HG03135 (cell line): ENCODE results near the gene SH3D19.
"Not testable (repeated sequence)": the region's sequence is repeated elsewhere in the genome, so short reads cannot be mapped to it uniquely, and the experiment has no call there.

Source experiments
- ATAC-seq: cut with Tn5 transposase; IDR thresholded peaks from one replicate; pipeline ENCODE4 v1.9.1; 2021; ENCODE audit warnings: mild to moderate bottlenecking, moderate library complexity; ENCODE audit not compliant: unreplicated experiment

The SH3D19 gene

DNA sequence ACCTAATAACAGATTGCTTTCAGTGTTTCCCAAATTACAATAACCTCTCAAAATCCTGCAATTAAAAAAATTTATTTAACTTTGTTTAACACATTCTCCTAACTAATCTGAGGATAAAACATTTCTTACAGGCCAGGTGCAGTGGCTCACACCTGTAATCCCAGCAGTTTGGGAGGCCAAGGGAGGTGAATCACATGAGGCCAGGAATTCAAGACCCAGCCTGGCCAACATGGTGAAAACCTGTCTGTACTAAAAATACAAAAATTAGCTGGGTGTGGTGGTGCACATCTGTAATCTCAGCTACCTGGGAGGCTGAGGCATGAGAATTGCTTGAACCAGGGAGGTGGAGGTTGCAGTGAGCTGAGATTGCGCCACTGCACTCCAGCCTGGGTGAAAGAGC, 90.0 kb downstream of the SH3D19 start:
- ATAC-seq = not testable (repeated sequence)

DNA sequence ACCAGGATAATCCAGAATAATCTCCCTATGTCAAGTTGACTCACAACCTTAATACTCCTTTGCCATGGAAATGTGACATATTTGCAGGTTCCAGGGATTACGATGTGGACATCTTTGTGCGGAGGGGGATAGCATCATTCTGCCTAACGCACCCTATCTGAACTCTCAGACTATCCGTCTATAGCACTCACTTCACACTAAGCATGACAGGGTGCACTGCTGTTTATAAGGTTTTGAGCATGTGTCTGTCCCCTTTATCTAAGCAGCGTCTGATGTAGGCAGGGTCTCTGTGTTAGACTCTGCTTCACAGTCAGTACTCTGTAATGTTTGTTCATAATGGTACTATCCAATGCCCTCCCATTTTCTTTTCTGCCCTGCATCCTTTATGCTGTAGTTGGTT, 91.8 kb downstream of the SH3D19 start:
- ATAC-seq = no peak

DNA sequence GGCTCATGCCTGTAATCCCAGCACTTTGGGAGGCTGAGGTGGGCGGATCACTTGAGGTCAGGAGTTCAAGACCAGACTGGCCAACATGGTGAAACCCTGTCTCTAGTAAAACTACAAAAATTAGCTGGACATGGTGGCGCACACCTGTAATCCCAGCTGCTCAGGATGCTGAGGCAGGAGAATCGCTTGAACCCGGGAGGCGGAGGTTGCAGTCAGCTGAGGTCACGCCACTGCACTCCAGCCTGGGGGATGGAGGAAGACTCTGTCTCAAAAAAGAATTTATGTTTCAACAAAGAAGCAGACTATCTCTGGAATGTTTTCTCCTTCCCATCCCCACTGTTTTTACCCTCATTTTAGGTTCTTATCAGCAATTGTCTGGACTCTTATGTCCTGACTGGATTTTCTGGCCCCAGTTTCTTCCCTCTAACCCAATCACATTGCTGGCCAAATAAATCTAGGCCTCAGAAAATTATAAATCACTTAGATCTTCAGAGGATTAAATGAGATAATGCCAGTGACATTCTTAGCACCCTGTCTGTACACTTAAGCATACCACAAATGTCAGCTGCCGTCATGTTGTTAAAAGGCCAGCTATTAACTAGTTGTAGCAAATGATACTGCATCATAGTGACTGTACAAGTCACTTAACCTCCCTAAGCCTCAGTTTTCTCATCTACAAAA, 93.3 kb downstream of the SH3D19 start:
- ATAC-seq = no peak

DNA sequence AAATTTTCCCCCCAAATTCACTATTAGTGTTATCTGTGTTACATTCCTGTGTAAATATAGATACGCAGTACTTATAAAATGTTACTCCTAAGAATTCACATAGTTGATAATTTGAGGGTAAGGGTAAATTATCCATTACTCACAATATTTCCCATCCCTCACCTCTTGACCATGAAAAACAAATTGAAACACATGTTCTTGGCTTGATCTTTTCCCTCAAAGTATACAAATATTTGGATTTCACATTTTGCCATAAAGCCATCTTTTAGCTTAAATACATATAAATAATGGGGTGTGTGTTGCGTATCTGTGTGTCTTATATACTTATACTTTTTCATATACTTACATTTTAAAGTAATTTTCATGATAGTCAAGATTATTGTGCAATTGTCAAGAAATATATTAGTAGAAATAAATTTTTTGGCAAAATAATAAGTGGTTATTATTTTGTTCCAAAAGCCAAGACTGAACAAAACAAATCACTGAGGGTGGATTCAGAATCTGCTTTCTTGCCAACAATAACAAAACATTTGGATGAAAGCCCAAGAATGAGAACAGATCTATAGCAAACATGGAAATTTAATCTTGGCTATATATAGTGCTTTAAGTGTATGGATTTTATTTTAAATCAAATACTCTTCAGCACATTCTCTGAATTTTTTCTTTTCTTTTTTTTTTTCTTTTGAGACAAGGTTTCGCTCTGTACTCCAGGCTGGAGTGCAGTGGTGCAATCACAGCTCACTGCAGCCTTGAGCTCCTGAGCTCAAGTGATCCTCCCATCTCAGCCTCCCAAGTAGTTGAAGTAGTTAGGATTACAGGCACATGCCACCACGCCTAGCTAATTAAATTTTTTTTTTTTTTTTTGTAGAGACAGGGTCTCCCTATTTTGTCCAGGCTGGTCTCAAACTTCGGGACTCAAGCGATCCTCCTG, 97.0 kb downstream of the SH3D19 start:
- no peak for ATAC-seq

DNA sequence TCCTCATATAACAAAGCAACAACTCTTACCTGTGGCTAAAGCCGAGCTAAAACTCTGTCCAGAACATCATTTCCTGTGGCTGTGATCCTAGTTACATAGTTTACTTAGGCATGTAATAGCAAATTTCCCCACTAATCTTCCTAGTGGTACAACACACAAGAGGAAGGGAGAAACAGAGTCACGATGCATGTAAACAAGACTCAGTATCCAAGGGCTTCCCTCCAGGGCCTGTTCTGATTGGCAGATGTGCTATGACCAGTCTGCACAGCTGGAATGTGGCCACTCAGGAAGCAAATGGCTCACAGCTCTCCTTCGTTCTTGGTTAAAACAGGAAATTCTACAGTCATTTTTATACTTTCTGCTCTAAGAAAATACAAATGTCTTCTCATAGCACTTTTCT, 97.7 kb downstream of the SH3D19 start:
- ATAC-seq = no peak

DNA sequence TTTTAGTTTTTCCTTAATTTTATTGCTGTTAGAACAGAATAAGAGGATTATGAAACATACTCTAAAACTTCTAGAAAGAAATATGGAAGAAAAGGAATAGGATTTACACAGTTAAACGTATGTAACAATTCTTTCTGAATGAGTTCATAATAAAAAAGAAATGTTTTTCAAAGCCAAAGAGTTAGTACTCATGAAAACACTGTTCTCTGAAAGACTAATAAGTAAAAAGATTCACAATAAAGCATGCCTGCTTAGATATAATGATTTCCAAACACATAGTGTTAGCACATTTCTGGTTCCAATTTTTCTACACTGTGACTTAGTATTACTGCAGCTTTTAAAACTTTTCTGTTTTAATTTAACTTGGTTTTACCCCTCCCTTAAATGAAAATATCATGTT, 98.2 kb downstream of the SH3D19 start:
- no peak for ATAC-seq

DNA sequence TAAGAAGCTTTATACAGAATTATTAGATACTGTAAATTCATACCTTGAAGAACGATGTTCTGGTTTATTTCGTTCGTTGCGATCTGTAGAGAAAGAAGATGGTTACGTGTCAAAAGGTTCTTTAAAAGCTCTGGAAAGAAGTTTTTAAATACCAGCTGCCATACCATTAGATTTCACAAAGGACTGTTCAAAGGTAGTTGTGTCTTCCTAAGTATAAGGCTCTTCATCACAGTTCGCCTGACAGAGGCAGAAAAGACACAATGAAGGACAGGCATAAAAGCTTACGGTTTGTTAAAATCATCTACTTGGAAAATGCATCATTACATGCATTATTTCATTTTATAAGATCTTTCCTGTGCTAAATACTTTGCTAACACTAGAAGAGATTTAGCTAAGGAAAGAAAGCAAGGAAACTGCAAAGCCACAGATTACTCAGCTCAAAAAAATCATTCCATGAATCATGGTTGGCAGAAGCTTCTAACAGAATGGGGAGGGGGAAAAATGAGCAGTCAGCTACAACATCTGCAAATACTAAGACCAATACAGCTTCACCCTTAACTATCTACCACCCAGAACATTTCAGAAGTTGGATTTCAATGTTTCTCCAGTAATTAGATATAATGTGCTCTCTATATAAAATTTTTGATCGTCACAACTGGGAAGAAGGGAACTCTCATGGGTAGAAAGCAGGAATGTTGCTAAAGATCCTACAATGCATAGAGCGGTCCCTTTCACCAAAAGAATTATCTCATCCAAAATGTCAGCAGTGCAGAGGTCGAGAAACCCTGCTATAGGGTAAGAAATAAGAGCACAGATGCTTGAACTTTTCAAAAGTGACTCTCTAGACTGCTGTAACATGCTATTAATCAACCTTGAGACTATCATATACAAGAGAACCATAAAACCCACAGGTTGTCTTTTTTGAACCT, 99.1 kb downstream of the SH3D19 start:
- ATAC-seq = no peak

DNA sequence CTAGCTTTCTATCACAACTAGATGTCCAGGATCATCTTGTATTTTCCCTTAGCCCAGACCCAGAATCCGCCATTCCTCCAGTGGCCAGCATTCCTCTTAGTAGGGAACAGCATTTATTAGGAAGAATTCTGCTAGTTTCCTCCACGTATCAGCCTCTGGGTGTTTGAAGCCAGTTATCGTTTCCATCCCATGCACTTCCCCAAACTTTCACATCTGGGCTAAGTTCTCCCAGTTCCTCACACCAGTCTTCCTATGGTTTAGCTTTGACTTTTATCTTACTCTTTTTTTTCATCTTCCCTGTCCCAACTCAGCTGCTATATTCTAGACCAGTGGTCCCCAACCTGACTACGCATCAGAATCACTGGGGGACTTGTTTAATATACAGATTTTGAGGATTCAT, 101.9 kb downstream of the SH3D19 start:
- ATAC-seq = no peak

DNA sequence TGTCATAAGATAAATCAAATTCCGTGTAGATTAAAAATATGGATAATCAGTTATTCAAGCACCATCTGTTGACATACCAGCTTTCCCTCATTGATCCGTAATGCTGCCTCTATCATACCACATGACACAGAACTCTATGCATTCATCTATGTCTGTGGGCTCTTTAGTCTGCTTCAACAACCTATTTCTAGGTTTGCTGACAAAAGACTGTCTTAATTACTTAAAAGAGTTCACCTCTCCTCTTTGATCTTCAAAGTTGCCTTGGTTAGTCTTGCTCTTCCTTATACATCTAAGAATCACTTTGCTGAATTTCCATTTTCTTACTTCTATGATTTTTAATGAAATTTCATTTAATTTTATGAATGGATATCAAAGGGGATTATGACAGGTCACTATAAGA, 105.5 kb downstream of the SH3D19 start:
- no peak for ATAC-seq

DNA sequence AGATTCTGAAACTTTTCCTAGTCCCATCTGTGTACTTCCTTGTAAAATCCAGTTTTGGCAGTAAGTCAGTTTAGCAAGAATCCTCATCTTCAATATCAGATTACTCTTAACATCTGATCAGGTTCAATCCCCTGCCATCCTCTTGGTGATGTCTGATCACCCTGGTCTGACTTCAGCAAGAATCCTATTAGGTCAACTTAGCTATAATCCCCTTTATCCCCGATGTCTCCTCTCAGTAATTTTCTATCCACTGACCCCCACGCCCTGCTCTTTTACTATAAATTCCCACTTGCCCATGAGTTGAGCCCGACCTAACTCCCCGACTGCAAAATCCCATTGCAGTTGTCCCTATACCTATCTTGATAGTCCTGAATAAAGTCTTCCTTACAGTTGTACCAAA, 106.3 kb downstream of the SH3D19 start:
- ATAC-seq = no peak

DNA sequence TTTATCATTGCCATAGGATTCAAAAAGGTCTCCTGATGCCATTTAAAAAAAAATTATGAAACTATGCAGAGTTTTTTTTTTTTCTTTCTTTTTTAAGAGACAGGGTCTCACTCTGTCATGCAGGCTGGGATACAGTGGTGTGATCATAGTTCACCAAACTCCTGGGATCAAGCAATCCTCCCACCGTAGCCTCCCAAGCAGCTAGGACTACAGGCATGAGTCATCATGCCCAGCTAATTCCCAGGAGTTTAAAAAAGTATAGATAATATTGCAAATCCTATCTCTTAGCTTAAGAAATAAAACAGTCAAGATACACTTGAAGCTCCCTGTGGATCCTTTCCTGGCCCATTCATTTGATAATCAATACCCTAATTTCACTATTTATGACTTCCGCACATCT, 107.1 kb downstream of the SH3D19 start:
- no peak for ATAC-seq

DNA sequence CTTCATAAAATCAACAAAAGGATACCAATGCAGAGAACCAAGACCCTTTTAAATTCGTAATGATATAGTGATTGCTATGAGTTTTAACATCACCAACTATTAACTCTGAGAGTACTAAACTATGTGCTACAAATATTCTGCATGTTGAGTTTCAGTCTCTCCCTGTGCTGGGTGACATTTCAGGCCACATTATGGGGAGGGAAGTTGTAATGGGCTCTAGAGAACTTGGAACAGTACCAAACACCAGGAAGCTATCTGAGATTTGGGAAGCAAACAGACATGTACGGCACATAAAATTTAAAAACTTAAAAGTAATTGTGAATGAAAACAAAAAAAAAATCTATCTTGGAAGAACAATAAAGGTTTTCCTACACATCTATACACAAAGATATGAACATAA, 108.1 kb downstream of the SH3D19 start:
- ATAC-seq = no peak

DNA sequence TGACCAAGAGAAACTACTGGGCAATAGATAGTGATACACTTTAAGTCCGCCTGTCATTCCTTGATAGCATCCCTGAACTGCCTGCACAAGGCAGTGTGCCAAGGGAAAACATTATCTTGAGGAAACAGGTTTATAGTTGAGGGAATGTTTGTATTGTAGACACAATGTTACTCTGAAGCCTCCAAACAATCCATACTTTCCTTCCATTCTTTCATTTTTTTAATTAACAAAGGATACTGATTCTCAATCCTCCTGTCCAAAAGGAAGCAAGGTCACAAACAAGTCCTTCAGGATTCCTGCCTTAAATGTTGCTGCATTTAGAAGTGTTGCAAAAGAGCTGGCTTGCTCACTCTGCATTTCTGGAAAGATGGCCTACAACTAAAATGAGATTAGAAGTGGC, 110.1 kb downstream of the SH3D19 start:
- no peak for ATAC-seq

DNA sequence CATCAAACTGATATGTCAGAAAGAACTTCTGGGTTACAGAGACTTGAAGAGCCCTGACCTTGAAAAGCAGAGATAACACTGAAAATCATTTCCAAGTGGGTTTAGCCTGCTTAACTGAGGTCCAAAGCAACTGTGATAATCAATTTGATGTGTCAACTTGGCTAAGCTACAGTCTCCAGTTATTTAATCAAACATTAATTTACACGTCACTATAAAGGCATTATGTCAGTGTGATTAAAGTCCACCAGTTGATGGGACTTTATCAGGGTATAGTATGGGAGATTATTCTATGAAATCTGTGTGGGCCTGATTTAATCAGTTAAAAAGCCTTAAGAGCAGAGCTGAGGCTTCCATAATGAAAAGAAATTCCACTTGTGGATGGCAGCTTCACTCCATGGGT, 117.5 kb downstream of the SH3D19 start:
- no peak for ATAC-seq

DNA sequence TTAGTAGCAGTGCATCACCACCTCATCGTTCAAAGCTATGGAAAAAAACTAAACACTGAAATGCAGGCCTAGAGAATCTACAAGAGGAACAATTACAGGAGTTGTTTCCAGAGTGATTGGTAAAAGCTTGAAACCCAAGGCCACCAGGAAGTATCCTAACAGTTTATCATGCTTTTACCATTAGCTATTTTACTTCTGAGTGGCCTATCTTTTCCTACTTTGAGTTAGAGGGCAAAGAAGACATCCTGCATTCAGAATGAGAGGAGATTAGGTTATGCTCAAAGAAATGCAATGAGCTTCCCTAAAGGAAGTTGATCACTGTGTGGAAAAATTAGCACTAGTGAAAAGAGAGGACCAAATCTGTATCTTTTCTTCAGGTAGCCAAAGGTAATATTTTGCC, 118.2 kb downstream of the SH3D19 start:
- no peak for ATAC-seq

DNA sequence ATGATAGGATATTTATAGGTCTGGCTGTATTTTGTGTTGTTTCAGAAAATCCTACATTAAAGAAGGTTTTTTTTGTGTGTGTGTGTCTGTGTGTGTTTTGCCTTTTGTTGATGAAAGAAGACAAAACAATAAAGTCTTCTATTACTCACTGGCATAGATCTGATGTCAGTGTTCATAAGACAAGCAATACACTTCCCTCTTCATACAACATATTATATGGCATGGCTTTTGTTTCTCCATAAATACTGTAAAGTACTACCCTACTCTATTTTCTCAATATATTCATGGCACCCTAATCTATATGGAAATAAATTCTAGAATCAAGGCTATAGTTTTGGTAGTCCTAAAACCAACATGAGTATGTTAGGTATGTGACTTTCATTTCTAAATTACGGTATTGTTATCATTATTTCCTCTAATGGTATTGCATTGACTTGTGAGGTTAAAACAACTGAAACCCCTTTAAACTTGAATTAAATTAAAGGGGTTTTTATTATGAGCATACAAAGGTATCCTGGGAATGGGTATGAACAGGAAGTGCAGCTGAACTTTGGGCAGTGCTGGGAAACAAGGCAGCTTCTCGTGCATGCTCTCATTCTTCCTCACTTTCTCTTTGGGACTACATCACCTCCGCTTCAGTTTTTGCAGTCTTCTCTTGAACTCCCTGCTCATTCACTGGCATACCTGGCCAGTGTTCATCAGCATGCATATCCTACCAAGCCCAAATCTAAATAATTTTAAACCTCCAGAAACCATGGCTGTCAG, 119.0 kb downstream of the SH3D19 start:
- ATAC-seq = no peak

DNA sequence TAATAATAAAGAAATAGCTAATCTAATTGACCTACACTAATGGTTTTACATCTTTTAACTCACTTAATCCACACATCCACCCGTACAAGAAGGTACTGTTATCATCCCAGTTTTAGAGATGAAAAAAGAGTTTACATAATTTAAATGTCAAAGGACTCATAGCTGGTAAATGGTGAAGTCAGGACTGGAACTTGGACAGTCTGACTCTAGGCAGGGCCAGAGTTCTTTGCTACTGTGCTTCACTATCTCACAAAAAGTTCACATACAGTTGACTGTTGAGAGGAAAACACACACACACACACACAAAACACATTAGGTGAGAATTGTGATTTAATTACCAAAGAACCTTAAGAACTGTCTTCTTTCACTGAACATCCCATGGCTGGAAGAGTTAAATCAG, 119.7 kb downstream of the SH3D19 start:
- no peak for ATAC-seq

DNA sequence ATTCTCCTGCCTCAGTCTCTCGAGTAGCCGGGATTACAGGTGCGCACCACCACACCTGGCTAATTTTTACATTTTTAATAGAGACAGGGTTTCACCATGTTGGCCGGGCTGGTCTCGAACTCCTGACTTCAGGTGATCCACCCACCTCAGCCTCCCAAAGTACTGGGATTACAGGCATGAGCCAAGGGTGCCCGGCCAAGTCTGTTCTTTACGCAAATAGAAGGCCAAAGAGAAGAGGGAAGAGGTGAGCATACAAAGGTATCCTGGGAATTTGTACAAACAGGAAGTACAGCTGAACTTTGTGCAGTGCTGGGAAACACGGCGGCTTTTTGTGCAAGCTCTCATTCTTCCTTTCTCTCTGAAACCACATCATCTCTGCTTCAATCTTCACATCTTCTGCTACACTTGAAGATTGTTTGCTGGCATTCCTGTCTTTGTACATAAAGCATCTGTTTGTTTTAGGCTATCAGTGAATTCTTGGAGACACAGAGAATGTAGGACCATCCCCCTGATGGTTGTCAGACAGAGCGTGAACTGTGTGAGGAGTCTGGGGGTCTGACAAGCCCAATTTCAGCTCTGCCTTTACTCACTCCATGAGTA, 120.4 kb downstream of the SH3D19 start:
- ATAC-seq = no peak

DNA sequence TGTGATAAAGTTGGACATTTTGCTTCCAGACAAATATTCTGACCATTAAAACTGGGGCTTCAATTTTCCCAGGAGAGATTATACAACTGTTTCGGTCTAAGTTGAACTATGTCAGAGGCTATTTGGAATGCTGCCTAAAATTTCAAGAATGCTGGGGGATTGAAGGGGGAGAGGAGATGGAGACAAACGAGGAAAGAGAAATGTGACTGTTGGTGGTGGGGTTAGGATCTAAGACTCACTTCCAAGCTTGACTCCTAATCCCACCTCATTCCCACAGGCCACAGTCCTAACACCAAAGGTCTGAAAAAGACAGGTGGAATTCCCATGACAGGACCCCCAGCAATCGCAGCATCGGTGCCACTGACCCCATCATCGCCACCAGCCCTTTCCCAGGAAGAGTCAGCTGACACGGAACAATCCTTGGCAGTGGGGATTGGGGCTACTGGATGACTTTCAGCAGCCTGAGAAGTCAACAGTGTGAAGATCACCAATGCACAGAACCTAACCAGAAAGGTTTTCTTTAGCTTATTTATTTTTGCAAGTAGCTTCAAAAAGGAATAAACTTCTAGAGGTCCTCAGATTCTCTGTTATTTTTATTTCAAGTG, 122.5 kb downstream of the SH3D19 start:
- no peak for ATAC-seq

DNA sequence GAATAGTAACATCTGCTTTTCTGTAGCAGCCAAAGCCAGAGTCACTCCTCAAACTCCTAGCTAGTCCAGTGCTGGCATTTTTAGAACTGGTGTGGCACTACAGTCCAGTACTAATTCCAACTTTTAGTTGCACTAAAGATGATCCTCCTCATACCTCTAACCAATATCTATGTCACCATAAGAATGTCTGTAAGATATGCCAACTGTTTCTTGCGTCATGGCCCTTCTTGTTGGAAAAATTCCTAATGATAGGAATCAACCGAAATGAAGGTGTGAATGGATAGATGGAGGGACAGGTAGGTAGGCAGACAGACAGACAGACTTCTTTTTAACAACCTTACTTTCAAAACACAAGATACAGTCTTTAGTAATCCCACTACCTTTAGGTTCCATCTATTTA, 123.0 kb downstream of the SH3D19 start:
- ATAC-seq = no peak
